HG02763 (cell line): ENCODE results near the gene SVBP.
"Not testable (repeated sequence)": the region's sequence is repeated elsewhere in the genome, so short reads cannot be mapped to it uniquely, and the experiment has no call there.

Experiments used
- ATAC-seq: cut with Tn5 transposase; IDR thresholded peaks from one replicate; pipeline ENCODE4 v1.9.1; 2021; ENCODE audit warnings: mild to moderate bottlenecking, moderate library complexity; ENCODE audit not compliant: unreplicated experiment

SVBP gene, protein sequence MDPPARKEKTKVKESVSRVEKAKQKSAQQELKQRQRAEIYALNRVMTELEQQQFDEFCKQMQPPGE

DNA sequence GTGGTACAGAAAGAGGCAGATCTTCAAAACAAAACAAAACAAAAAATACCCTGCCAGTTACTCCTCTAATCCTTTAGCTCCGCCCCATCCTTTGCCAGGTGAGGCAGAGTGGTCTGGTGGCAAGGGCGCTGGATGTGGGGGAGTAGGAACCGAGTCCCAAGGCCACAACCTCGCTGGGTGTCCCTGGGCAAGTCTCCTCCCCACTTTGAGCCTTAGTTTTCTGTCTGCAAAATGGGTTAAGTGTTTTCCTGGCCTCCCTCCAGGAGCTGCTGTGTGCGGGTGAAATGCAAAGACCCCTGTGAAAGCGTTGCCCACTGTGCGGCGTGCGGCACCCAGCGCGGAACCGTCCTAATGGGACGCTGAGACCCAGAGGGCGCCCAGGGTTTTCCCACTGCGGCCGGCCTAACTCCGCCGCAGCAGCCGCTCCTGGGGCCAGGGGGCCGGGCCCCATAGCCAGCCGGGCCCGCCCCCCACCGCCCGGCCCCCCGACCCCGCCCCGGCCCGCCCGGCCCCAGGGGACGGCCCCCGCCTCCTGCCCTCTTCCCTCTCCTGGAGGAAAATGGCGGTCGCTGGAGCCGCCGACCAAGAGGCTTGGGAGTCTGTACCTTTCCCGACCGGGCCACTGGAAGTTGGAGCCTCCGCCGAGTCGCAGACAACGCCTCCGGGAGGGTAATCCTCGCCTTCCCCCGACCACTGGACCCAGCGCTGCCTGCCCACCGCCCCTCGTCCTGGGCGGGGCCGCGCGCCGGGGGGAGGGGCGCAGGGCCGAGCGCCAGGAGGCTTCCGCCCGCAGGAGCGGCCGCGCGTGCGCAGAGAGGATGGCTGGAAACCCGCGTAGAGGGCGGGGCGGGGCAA, at the start of gene SVBP, which contains the start of gene ERMAP:
SVBP (minus strand) TSS at position 813 of the 855 bp plus-strand sequence. CDS start 853 bp downstream, outside the sequence.
ERMAP (plus strand) TSS at position 538 of the 855 bp plus-strand sequence. CDS start 13,327 bp downstream, outside the sequence.
- peak; percentile 81 for ATAC-seq

DNA sequence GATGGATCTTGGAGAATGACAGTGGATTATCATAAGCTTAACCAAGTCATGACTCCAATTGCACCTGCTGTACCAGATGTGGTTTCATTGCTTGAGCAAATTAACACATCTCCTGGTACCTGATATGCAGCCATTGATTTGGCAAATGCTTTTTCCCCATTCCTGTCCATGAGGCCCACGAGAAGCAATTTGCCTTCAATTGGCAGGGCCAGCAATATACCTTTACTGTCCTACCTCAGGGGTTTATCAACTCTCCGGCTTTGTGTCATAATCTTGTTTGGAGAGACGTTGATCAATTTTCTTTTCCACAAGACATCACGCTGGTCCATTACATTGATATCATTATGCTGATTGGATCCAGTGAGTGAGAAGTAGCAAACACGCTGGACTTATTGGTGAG, 49.4 kb upstream of the SVBP start:
- ATAC-seq, result no peak

DNA sequence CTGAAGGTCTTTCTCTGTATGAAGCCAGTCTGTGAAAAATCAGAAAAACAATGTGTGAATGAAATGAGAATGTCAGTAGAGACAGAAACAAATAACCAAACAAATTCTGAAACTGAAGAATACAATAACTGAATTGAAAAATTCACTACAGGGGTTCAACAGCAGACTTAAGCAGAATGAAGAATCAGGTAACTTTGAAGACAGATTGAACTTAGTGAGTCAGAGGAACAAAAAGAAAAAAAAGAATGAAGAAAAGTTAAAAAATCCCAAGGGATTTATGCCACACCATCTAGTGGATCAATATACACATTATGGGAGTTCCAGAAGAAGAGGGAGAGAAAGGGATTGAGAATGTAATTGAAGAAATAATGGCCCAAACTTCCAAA, 43.8 kb upstream of the SVBP start:
- no peak for ATAC-seq

DNA sequence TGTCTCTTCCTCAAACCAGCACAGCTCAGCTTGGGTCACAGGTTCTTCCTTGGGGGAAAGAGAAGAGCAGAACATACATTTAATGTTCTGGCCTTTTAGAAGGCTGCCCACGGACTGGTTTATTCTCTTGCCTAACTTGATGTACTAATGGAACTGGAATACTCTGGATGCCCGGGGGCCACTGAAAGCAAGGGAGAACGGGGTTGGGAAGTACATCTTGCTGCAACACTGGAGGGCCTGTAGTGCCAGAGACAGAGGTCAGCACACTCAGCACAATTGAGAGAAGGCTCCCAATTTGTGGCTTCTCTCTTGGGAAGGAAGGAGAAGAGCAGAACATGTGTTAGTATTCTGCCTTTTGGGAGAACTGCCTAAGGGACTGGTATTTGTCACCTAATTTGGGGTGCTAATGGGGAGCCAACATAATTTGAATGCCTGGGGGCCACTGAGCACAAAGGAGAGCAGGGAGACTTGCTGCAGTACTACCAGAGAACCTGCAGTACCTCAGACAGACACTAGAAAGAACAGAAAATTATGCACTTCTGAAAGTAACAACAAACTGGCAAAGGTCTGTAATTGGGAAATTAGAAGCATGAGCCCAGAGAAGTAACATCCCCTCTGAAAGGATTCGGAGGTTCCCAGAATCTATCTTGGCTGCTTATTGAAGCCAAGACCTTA, 43.3 kb upstream of the SVBP start:
- no peak for ATAC-seq

DNA sequence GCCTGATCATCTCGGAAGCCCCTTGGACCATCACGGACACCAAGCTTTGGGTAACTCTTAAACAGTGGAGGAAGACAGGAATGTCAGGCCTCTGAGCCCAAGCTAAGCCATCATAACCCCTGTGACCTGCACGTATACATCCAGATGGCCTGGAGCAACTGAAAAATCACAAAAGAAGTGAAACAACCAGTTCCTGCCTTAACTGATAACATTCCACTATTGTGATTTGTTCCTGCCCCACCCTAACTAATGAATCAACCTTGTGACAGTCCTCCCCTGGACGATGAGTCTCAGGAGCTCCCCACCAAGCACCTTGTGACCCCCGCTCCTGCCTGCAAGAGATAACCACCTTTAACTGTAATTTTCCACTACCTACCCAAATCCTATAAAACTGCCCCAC, 42.2 kb upstream of the SVBP start:
- not testable (repeated sequence) for ATAC-seq

DNA sequence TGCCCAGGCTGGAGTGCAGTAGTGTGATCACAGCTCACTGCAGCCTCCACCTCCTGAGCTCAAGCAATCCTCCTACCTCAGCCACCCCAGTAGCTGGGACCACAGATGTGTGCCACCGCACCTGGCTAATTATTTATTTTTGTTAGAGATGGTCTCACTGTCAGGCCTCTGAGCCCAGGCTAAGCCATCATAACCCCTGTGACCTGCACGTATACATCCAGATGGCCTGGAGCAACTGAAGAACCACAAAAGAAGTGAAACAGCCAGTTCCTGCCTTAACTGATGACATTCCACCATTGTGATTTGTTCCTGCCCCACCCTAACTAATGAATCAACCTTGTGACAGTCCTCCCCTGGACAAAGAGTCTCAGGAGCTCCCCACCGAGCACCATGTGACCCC, 39.4 kb upstream of the SVBP start:
- not testable (repeated sequence) for ATAC-seq

DNA sequence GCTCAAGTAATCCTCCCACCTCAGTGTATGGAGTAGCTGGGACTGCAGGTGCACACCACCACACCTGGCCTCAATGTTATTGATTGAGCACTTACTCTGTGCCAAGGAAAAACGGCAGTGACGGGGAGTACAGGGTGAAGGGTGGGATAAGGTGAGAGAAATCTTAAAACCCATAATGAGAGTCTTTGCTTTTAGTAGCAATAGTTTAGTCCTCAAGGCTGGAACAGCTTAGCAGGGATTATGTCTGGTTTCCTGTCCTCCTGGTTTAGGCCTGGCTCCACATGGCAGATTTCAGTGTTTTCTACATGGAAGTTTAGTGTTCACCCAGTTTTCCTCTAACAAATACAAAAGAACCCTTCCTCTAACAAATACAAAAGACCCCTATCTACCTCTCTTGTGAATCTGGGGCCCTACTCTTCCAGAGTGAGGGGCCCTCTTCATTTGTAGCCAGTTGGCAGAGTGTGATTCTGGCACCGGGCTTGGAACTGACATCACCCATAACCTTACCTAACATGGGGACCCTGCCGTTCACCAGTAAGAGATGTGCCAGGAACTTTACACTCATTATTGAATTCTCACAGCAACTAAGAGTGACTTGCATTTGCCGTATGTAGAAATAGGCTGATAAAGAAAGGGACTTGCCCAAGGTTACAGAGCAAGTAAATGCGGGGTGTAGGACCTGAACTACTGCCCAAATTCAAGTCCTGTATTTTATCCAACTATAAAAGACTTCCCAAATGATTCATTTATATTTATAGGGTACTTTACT, 36.1 kb upstream of the SVBP start:
- ATAC-seq, result no peak

DNA sequence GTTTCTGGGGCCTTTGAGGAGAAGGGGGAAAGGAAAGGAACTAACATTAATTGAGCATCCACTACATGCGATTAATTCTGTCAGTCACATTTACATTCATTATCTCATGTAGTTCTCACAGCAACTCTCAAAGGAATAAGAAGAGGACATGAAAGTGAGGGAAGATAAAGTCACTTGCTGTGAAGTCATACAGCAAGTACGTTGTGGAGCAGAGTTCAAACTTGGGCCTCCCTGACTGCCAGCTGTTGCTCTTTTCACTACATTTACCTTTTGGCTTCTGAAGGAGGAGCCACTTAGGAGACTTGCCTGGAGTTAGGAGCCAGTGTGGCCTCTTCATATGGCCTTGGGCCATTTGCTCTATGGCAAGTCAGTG, 35.4 kb upstream of the SVBP start:
- ATAC-seq, result no peak

DNA sequence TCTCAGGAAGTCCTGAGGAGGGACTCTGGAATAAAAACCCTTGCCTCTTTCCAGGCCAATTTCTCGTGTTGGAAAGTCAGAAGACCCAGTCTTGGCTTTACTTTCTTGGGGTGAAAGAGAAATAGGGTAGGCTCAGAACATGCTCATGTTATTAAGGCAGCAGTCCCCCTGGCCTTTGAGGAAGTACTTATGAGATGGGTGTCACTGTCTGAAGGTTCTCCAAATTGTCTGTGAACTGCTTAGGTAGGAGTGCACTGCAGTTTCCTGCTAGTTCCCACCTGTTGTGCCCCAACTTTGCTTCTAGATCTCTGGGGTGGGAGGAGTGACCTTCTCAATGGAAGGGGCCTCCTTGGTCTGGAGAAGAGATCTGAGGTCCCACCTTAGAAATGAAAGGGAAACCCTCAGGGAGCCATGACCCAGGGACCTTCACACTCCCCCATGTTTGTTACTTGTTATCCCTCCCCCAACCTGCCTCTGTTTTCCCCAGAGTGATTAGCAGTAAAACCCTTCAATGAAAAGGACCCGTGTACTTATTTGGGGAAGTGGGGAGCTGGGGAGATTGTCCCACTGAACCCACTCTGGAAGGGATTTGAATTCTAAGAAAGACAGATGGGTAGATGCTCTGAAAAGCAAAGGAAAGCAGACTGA, 34.9 kb upstream of the SVBP start:
- no peak for ATAC-seq

DNA sequence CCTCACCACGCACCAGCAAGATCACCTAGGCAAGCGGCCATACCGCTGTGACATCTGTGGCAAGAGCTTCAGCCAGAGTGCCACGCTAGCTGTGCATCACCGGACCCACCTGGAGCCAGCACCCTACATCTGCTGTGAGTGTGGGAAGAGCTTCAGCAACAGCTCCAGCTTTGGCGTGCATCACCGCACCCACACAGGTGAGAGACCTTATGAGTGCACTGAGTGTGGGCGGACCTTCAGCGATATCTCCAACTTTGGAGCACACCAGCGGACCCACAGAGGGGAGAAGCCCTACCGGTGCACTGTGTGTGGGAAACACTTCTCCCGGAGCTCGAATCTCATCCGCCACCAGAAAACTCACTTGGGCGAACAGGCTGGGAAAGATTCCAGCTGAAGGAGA, 34.2 kb upstream of the SVBP start:
- no peak for ATAC-seq

DNA sequence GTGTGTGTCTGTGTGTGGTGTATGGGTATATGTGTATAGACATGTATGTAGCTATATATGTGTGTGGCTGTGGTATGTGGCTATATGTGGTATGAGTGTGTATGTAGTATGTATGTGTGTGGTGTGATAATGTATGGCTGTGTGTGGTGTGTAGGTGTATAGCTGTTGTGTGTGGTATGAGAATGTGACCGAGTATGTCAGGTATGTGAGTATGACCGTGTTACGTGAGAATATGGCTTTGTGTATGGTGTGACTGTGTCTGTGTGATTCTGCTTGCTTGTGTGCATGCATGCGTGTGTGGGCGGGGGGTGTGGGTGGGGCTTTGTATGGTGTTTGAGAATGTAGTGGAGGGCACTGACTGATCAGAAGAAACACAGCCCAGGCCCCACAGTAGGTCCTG, 32.7 kb upstream of the SVBP start:
- no peak for ATAC-seq

DNA sequence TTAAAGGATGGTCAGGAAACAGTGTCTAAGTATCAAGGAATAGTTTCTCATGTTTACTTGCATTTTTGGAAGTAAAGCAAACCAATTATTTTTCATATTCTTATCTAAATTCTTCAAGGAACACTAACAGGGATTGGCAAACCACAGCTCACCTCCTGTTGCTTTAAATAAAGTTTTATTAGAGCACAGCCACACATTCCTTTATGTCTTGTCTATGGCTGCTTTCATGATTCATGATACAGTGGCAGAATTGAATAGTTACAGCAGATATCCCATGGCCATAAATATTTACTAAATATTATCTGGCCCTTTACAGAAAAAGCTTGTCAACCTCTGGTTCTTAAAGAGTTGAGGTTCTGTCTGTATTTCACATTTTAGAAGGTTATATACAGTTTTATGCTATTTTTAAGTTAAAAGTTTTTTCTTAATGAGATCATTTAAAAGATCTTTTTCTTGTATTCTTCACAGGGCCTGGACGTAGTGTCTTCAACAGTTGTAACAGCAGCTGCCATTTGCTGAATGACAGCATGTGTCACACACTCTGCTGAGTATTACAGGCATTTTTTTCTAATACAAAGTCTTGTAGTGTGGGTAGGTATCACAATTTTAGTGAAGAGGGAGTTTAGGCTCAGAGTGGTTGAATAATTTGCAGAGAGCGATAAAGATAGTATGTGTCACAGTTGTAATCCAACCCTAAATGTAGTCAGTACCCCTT, 31.8 kb upstream of the SVBP start:
- no peak for ATAC-seq

DNA sequence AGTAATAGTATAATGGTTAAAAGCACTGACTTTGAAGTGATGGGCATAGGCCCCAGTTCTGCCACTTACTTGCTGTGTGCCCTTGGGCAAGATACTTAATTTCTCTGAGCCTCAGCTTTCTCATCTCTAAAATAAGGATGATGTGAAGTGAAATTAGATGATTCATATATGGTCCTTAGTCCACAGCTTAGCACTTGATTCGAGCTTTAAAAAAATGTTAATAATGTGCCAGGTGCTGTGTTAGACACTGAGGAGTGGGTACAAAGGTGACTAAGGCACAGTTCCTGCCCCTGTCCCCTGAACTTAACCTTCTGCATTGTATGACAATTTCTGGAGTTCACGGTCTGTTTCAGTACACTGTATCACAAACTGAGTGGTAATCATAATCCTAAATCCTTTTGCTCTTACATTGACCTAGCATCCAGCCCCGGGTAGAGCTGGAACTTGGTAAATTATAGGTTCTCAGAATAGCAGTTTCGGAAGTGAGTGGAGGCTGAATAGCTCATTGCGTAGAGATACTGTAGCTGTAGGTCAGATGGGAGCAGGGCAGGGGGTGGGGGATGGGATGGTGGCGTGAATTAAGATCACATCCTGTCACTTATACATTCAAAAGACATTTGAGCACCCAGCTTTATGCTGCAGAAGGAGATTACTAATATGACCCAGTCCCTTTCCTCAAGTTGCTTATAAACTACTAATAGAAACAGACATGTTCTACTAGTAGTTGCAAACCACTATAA, 30.7 kb upstream of the SVBP start:
- ATAC-seq, result no peak

DNA sequence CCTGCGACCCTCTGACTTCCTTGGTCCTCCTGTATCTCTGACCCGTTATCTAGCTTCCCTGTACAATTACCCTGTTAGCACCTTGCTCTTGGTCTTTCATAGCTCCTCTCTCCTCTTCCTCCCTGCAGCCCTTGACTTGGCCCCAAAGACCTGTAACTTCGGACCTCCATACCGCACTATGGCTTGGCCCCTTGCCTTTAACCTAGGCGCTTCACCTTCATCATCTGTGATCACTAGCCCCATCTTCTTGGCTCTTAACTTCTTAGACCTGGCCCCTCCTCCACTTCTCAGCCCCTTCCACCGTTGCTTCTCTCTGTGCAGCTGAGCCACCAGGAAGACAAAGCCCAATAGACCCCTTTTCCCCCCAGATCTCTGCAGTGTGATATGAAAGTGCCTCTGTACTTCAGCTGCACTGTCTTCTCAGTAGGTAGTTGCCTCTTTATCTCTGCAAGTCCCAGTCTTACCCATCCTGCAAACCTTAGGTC, 30.0 kb upstream of the SVBP start:
- ATAC-seq, result no peak

DNA sequence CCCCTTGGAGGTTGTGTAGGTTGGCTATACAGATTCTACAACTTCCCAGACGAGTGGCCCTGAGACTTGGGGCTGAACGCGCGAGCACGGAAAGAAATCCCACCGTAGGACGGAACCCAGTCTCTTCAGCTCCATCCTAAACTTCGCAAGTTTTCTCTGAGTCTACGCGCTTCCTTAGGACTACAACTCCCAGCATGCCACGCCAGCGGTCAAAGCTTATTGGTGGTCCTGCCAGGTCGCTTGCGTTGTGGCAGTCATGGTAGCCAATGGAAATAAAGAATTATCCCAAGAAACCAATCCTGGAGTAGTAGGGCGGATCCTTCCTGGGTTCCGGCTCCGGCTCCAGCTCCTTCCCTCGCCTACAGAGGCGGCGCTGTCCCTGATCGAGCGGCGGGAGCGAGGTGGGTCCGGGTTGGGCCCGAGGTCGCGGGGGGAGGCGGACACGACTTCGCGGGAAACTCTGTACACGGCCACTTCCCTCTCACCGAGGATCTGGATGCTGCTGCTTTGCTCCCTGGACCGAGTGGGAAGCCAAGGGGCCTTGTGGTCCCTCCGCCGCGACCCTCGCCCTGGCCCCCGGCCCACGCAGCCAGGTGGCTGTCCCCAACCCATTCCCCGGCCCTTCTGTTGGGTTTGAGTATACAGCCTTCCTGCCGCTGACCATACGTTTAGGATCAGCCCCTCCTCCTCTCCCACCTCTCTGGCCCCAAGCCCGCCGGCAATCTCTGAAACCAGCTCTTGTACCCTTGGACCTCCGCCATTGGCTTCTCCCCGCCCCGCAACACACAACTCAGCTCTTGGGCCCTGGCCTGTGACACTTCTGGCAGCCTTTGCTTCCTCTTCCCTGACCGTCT, 29.3 kb upstream of the SVBP start, which contains the start of gene ZNF691:
ZNF691 (plus strand) TSS at position 357 of the 854 bp plus-strand sequence. CDS start 3,046 bp downstream, outside the sequence.
- ATAC-seq, result peak; percentile 90

DNA sequence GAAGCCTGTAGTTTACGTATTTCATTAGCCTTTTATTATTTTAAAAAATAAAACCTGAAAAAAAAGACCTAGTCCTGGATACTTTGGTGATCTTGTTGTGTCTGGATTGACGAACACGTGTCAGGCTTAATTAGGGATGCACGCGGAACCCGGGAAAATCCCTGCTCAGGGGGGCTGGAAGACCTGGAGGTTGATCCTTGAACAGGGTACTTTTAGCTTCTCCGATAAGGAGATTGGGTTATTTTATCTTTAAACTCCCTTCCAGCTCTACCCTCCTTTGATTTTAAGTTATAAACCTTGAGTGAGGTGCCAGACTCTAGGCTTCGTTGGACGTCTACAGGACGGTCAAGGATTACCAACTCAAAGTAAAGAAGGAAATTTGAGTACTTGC, 28.7 kb upstream of the SVBP start:
- ATAC-seq, result peak; percentile 19

DNA sequence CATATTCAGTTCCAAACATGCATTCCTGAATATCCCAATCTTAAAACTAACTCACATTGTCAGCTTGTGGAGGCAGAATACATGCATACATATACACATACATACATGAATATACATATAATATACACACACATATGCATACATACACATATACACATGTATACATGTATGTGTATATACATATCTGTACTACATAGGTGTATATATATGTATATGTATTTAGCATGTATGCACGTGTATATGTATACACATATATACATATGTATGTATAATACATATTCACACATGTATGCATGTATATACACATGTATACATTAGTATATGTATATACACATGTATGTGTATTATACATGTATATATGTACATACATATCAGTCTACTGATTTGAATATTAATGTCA, 28.0 kb upstream of the SVBP start:
- no peak for ATAC-seq

DNA sequence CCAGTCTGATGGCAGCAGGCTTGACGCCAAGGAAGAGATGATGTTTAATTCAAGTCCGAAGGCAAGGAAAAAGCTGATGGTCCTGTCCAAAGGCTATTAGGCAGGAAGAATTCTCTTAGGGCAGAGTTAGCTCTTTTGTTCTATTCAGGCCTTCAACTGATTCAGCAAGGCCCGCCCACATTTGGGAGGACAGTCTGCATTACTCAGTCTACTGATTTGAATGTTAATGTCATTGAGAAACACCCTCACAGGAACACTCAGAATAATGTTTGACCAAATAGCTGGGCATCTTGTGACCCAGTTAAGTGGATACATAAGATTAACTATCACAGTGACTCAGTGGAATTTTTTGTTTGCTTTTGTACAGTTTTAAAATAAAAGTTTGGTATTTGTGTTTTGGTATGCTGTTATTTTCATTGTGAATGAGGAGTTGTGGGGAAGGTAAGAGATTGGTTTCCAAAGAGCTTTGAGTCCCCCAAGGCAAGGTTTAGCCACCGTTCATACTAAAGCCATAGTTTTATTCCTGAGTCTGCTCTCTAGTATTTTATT, 27.5 kb upstream of the SVBP start:
- ATAC-seq, result no peak
